Body of pancreas (tissue), 4 donors: Measurements from ENCODE around the gene AFF2. TPM values are rescaled to one million over a fixed set of nuclear protein-coding genes. Genes with fewer than 3 reads are reported as not detected.

ENCODE experiments used
- ATAC-seq: fragments of 150-250 bp; one replicate; pipeline ENCODE4 v1.9.1; 2016
- DNase-seq, 4 donors: peaks; one replicate each; pipeline ENCODE4 v3.0.0-alpha.2; 2019
- H3K27ac ChIP-seq, 4 donors: fragments of 200-600 bp; sonication (generic); 1 replicate in 3 of 4; 2 replicates in 1 of 4; pipeline versions ENCODE4 v1.5.1 to v1.6.1; 2016 to 2019; ENCODE audit warnings: mild to moderate bottlenecking in 1 of 4, mixed read lengths in 1 of 4, moderate library complexity in 1 of 4
- H3K27me3 ChIP-seq, 2 donors: fragments of 200-600 bp; sonication (generic); one replicate each; pipeline ENCODE4 v1.6.0; 2016; ENCODE audit warnings: mild to moderate bottlenecking in 1 of 2
- H3K36me3 ChIP-seq, 2 donors: fragments of 200-600 bp; sonication (generic); replicated peaks in 1 of 2; 2 replicates each; pipeline ENCODE4 v1.5.1; 2016; ENCODE audit warnings: low read depth in 2 of 2; ENCODE audit not compliant: insufficient read depth in 1 of 2
- H3K4me1 ChIP-seq: fragments of 200-600 bp; sonication (generic); one replicate; pipeline ENCODE4 v1.6.0; 2016
- H3K4me3 ChIP-seq, 2 donors: fragments of 200-600 bp; sonication (generic); 1 replicate in 1 of 2; 2 replicates in 1 of 2; pipeline ENCODE4 v1.5.1; 2016 to 2019
- H3K9me3 ChIP-seq, 3 donors: fragments of 200-600 bp; sonication (generic); 1 replicate in 2 of 3; 2 replicates in 1 of 3; pipeline ENCODE4 v1.5.1; 2016
- CTCF ChIP-seq, 7 experiments: fragments of 450-650 bp in 4 of 7; fragments of 200-600 bp in 3 of 7; sonication (generic) in 3 of 7; IDR thresholded peaks; one replicate each; pipeline ENCODE4 v1.5.1; 2016 to 2019; ENCODE audit warnings: antibody characterized with exemption in 7 of 7
- POLR2A ChIP-seq, 3 donors: fragments of 450-650 bp; IDR thresholded peaks; one replicate each; pipeline ENCODE4 v1.6.1; 2016; ENCODE audit warnings: antibody characterized with exemption in 3 of 3, mild to moderate bottlenecking in 2 of 3
- WGBS, 2 donors: methylation state at CpG; one replicate each; pipeline ENCODE4 v1.1.5; 2017; 5-methylcytosine and 5-hydroxymethylcytosine counted together
- intact Hi-C: fragments of 100-400 bp; cut with DNase I; formaldehyde crosslinking; loops from one replicate; pipeline ENCODE4 v1.15.1; 2023
- total RNA-seq, 2 donors: library from RNA; depleted of rRNA; stranded (reverse); fragments of >200 nt; gene quantifications; one replicate each; pipeline ENCODE4 v1.1.0, GENCODE V29; 2016

The AFF2 gene
- total RNA-seq, 2 donors from 2014 or later = 0.99 to 2.1 TPM

- WGBS, 2 donors = 69% methylated on average over 2 of the region's 2 CpGs; no CpG with 5 or more reads in 1 of the 2 donors
- ATAC-seq (no peak), DNase-seq (no peak)
- no peaks in the 10 kb centered on the region for H3K9me3 ChIP-seq
- intact Hi-C loops = no loop called here
- H3K27me3 ChIP-seq = no peaks in the 10 kb centered on the region
- no peak overlapping the region for H3K4me3 ChIP-seq
- H3K27ac ChIP-seq = no peak overlapping the region
- H3K4me1 ChIP-seq = no peaks in the 10 kb centered on the region
- no peaks in the 10 kb centered on the region for H3K36me3 ChIP-seq
- TF ChIP-seq CTCF (IDR thresholded peaks at IDR 0.05) = no peak
- no peak for TF ChIP-seq POLR2A (IDR thresholded peaks at IDR 0.05)
Measured at GRCh38 chrX:148624951-148625474, 124.6 kb downstream of the AFF2 start.

GRCh38 chrX:148628621-148629020, 128.2 kb downstream of the AFF2 start:
- Histone ChIP-seq H3K4me1 (peaks cover 13% of the 10 kb centered on the region), H3K4me3 (no peak overlapping the region), H3K27ac (no peak overlapping the region), H3K9me3 (no peaks in the 10 kb centered on the region), H3K27me3 (no peaks in the 10 kb centered on the region), H3K36me3 (no peaks in the 10 kb centered on the region)
- no peak for DNase-seq
- intact Hi-C loops = no loop called here
- TF ChIP-seq CTCF (IDR thresholded peaks at IDR 0.05) (no peak), POLR2A (IDR thresholded peaks at IDR 0.05) (no peak)
- ATAC-seq = no peak

- DNase-seq (no peak), ATAC-seq (no peak)
- Histone ChIP-seq H3K4me1 (peaks cover 18% of the 10 kb centered on the region), H3K4me3 (no peak overlapping the region), H3K27ac (no peak overlapping the region), H3K9me3 (no peaks in the 10 kb centered on the region), H3K36me3 (no peaks in the 10 kb centered on the region), H3K27me3 (no peaks in the 10 kb centered on the region)
- 90% methylated on average over 2 of the region's 2 CpGs for WGBS, 2 donors
- TF ChIP-seq CTCF (IDR thresholded peaks at IDR 0.05) = no peak
- no peak for TF ChIP-seq POLR2A (IDR thresholded peaks at IDR 0.05)
- intact Hi-C loops = no loop called here
Measured at GRCh38 chrX:148629434-148629833, 129.0 kb downstream of the AFF2 start.

GRCh38 chrX:148632444-148632843, 132.0 kb downstream of the AFF2 start:
- TF ChIP-seq POLR2A (IDR thresholded peaks at IDR 0.05) = no peak
- TF ChIP-seq CTCF (IDR thresholded peaks at IDR 0.05) = no peak
- Histone ChIP-seq H3K4me3 (no peak overlapping the region), H3K36me3 (no peaks in the 10 kb centered on the region), H3K9me3 (no peaks in the 10 kb centered on the region), H3K4me1 (peaks cover 18% of the 10 kb centered on the region), H3K27ac (peak overlapping the region in 1 of 4 donors; percentile 25), H3K27me3 (no peaks in the 10 kb centered on the region)
- ATAC-seq = peak; percentile 70
- intact Hi-C loops = no loop called here
- no peak for DNase-seq
- WGBS, 2 donors = 19 to 33% methylated on average over 2 of the region's 2 CpGs

GRCh38 chrX:148633218-148633908, 132.9 kb downstream of the AFF2 start:
- 50 to 58% methylated on average over 3 to 7 of the region's 7 CpGs for WGBS, 2 donors
- ATAC-seq = no peak

More at GRCh38 chrX:148633218-148633908, 132.9 kb downstream of the AFF2 start:
- intact Hi-C loops = no loop called here
- no peak overlapping the region for H3K27ac ChIP-seq
- no peaks in the 10 kb centered on the region for H3K36me3 ChIP-seq
- peaks cover 18% of the 10 kb centered on the region for H3K4me1 ChIP-seq
- no peak for TF ChIP-seq POLR2A (IDR thresholded peaks at IDR 0.05)
- no peak for TF ChIP-seq CTCF (IDR thresholded peaks at IDR 0.05)
- no peaks in the 10 kb centered on the region for H3K9me3 ChIP-seq
- no peak overlapping the region for H3K4me3 ChIP-seq
- no peaks in the 10 kb centered on the region for H3K27me3 ChIP-seq
- DNase-seq = peak in 2 of 4 donors; percentile 3 to 12
